OCI-LY3 (cell line): Measurements from ENCODE around the gene DOK4.

Source experiments
- H2AFZ ChIP-seq: fragments of 200-600, 300-600 bp; shearing (Covaris generic); 2 replicates; pipeline ENCODE4 v1.6.0; 2014; ENCODE audit warnings: antibody characterized with exemption, low read depth, low read length
- H3K27ac ChIP-seq: fragments of 200-600, 300-600 bp; sonication (generic); 2 replicates; pipeline ENCODE4 v1.5.1; 2014; ENCODE audit warnings: mild to moderate bottlenecking, low read length, moderate library complexity, mixed read lengths
- H3K27me3 ChIP-seq: fragments of 200-600, 300-600 bp; sonication (generic); 2 replicates; pipeline ENCODE4 v1.6.1; 2014; ENCODE audit warnings: low read depth, low read length, mixed read lengths
- H3K36me3 ChIP-seq: fragments of 200-600, 300-600 bp; sonication (generic); replicated peaks from 2 replicates; pipeline ENCODE3; 2014; ENCODE audit warnings: low read depth, low read length, mixed read lengths
- H3K4me1 ChIP-seq: fragments of 300-600, 200-600 bp; sonication (generic); 2 replicates; pipeline ENCODE4 v1.6.1; 2014; ENCODE audit warnings: low read length, mixed read lengths
- H3K4me2 ChIP-seq: fragments of 200-600, 300-600 bp; sonication (generic); 2 replicates; pipeline ENCODE4 v1.6.1; 2014; ENCODE audit warnings: low read length, mixed read lengths
- H3K4me3 ChIP-seq: fragments of 300-600, 200-600 bp; sonication (generic); 2 replicates; pipeline ENCODE4 v1.5.1; 2014; ENCODE audit warnings: antibody characterized with exemption, mild to moderate bottlenecking, low read length, moderate library complexity
- H3K79me2 ChIP-seq: fragments of 300-600, 200-600 bp; shearing (Covaris generic); 2 replicates; pipeline ENCODE4 v1.6.1; 2014; ENCODE audit warnings: mild to moderate bottlenecking, low read length, mixed read lengths
- H3K9ac ChIP-seq: fragments of 300-600, 200-600 bp; shearing (Covaris generic); 2 replicates; pipeline ENCODE4 v1.6.0; 2014; ENCODE audit warnings: mild to moderate bottlenecking, low read length, moderate library complexity
- H3K9me3 ChIP-seq: fragments of 200-600, 300-600 bp; shearing (Covaris generic); 2 replicates; pipeline ENCODE4 v1.6.1; 2014; ENCODE audit warnings: low read length, mixed read lengths; ENCODE audit not compliant: insufficient read depth
- H4K20me1 ChIP-seq: fragments of 200-600, 300-600 bp; sonication (generic); 2 replicates; pipeline ENCODE4 v1.6.1; 2016; ENCODE audit warnings: low read length, mixed read lengths; ENCODE audit not compliant: insufficient read depth
- CTCF ChIP-seq: fragments of 200-600, 300-600 bp; sonication (generic); IDR thresholded peaks from 2 replicates; pipeline ENCODE4 v1.5.1; 2014; ENCODE audit warnings: antibody characterized with exemption, low read length, low read depth
- EZH2phosphoT487 ChIP-seq: fragments of 200-600 bp; shearing (Covaris generic); IDR thresholded peaks from 2 replicates; pipeline ENCODE4 v1.6.1; 2018; ENCODE audit warnings: antibody characterized with exemption, mixed run types, low read depth

Gene DOK4

DNA sequence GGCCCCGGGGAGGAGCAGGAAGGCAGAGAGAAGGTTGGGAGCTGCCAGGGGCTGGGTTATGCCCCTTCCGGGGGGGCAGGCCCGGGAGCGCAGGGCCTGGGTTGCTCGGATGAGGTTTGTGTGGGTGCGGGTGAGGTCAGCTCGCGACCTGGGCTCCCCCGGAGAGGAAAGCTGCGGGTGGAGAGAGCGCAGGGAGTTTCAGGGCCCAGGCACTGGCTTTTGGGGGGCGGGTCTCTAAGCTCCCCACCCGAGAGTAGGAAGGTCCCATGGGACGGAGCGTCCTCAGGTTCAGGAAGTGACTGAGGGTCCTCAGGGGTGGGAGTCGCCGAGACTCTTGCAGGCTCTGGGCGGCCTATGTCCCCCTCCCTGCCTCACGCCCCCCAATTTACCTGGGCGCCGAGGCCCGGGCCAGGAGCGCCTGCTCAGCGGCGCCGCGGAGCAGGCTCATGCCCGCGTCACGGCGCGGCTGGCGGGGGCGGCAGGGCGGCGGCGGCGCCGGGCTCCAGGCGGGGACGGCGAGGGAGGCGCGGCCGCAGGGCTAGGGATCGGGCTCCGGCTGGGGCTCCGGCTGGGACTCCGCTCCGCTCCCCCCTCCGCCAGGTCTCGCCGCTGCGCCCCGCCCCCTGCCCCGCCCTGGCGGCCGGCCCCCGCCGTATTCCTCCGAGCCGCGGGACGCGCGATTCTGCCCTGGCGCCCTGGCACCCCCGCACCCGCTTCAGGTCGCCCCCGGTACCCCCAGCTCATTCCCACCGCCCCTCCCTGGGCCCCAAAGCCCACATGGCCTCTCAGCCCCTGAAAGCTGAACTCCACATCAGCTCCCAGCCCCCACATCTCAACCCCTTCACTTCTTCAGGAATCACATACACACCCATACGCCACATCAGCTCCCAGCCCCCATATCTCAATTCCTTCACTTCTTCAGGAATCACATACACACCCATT, at the start of gene DOK4:
DOK4 (minus strand) TSS at position 578 of the 942 bp plus-strand sequence. CDS start 6,986 bp downstream, outside the sequence.
- H2AFZ ChIP-seq, result peak within 1 kb of the TSS; percentile 93

GRCh38 chr16:57535680-57536305, 49.5 kb upstream of the DOK4 start:
- Histone ChIP-seq H3K27me3 (peaks cover 67% of the 10 kb centered on the region), H3K79me2 (no peaks in the 10 kb centered on the region), H3K36me3 (no peaks in the 10 kb centered on the region), H3K9ac (peak overlapping the region; percentile 69), H3K4me1 (peaks cover 36% of the 10 kb centered on the region), H3K4me2 (peak overlapping the region; percentile 100), H3K9me3 (no peaks in the 10 kb centered on the region), H3K27ac (peak overlapping the region; percentile 65), H3K4me3 (peak overlapping the region; percentile 92), H2AFZ (peak overlapping the region; percentile 64; the same call in 1 of the 2 replicates), H4K20me1 (peaks cover 37% of the 10 kb centered on the region)
- no peak for TF ChIP-seq EZH2phosphoT487
- no peak for TF ChIP-seq CTCF

More for the DNA sequence above, at the start of gene DOK4:
- Histone ChIP-seq H3K4me2 (peak within 1 kb of the TSS; percentile 92), H3K36me3 (no peaks in the 10 kb centered on the region), H3K27ac (no peak within 1 kb of the TSS), H4K20me1 (0 out of 2 replicates have a peak, but pooled peaks cover 3% of the 10 kb centered on the region), H3K9me3 (no peaks in the 10 kb centered on the region), H3K4me3 (peak within 1 kb of the TSS; percentile 78), H3K79me2 (no peaks in the 10 kb centered on the region), H3K27me3 (peaks cover 38% of the 10 kb centered on the region), H3K9ac (peak within 1 kb of the TSS; percentile 29), H3K4me1 (peaks cover 17% of the 10 kb centered on the region)
- no peak for TF ChIP-seq EZH2phosphoT487
- TF ChIP-seq CTCF, result no peak

DNA sequence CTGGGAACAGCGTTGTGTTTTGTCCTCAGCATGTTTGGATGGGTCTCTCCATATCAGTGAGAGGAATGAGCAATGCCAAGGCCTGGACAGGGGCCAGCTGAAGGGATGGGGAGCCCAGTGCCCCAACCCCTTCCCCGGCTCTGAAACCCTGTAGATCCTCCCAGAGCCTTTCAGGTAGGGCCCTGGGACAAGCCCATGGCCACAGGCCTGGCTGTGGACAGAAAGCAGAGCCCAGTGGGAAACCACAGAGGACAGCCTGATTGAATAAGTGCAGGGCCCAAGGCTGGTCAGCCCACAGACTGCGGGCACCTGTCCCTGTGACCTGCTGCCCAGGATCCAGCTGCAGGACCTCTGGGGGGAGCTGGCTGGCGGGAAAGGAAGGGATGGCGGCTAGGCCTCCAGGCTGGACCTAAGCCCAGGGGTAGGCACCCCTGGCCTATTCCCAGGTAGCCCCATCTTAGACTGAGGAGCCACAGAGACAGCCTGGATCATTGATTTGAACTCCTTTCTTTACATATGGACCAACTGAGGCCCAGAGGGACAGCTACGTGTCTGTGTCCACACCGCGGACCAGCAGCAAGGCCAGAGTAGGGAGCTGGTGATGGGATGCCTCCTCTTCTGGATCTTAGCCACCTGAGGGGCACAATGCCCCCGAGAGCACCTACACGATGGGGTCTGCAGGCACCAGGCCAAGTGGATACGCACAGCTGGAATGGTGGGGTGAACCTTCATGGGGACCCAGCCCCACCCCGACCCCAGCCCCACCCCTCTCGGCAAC, 48.8 kb upstream of the DOK4 start:
- peaks cover 43% of the 10 kb centered on the region for H3K4me1 ChIP-seq
- no peaks in the 10 kb centered on the region for H3K79me2 ChIP-seq
- no peak overlapping the region for H2AFZ ChIP-seq
- peak overlapping the region; percentile 68 for H3K9ac ChIP-seq
- H3K36me3 ChIP-seq, result no peaks in the 10 kb centered on the region
- peak overlapping the region; percentile 100 for H3K4me2 ChIP-seq
- TF ChIP-seq EZH2phosphoT487 (no peak), CTCF (no peak)
- no peaks in the 10 kb centered on the region for H3K9me3 ChIP-seq
- H3K27ac ChIP-seq, result no peak overlapping the region
- H3K4me3 ChIP-seq, result peak overlapping the region; percentile 92
- peaks cover 37% of the 10 kb centered on the region for H4K20me1 ChIP-seq
- H3K27me3 ChIP-seq, result peaks cover 67% of the 10 kb centered on the region
